ENCODE measurements around the gene DICER1. TPM values are rescaled to one million over a fixed set of nuclear protein-coding genes. Genes with fewer than 3 reads are reported as not detected.

DICER1 gene
- total RNA-seq, 1 experiment from 2014 or later, result 57.3 TPM

GRCh38 chr14:95111507-95112164 is 45.7 kb downstream of the DICER1 start:
- ChIA-PET POLR2A (interaction anchor here (0.6 kb wide), 1 partner anchor 22 kb away, joined by 9 read pairs; no protein-coding TSS in a partner anchor), CTCF (interaction anchor here (0.8 kb wide), 1 partner anchor 320 kb away, joined by 3 read pairs; no protein-coding TSS in a partner anchor)
- no peak for DNase-seq
- TF ChIP-seq CTCF (IDR thresholded peaks at IDR 0.05; ENCODE audit: insufficient read depth in 1 of 2, low read depth in 1 of 2, low read length in 1 of 2, severe bottlenecking in 1 of 2, unreplicated experiment in 1 of 2), result no peak
- BruUV-seq (replicated peaks), result no TSS peak
- Mint-ChIP-seq H3K27me3 (ENCODE audit: insufficient read depth, unreplicated experiment) (no peaks in the 10 kb centered on the region), H3K4me3 (ENCODE audit: unreplicated experiment) (no peak overlapping the region), H3K9me3 (ENCODE audit: unreplicated experiment) (no peaks in the 10 kb centered on the region), H3K27ac (ENCODE audit: unreplicated experiment) (no peak overlapping the region), H3K36me3 (ENCODE audit: insufficient read depth, unreplicated experiment) (peaks cover 50% of the 10 kb centered on the region), H3K4me1 (ENCODE audit: low read depth, unreplicated experiment) (no peaks in the 10 kb centered on the region)
- H3K4me3 ChIP-seq (ENCODE audit: low read depth, low read length), result no peak overlapping the region
- peaks cover 2% of the 10 kb centered on the region for H3K36me3 ChIP-seq (ENCODE audit: control insufficient read depth, insufficient read depth, low read length)
- no peaks in the 10 kb centered on the region for H3K9me3 ChIP-seq
- intact Hi-C loops (cut with micrococcal nuclease; ENCODE audit: unreplicated experiment), result no loop called here
- H3K27me3 ChIP-seq (replicated peaks; ENCODE audit: control insufficient read depth, insufficient read depth, low read length), result no peaks in the 10 kb centered on the region
- no peaks in the 10 kb centered on the region for H3K4me1 ChIP-seq

GRCh38 chr14:95110178-95110577 is 47.2 kb downstream of the DICER1 start:
- BruUV-seq (replicated peaks), result no TSS peak
- peaks cover 46% of the 10 kb centered on the region for H3K36me3 Mint-ChIP-seq (ENCODE audit: insufficient read depth, unreplicated experiment)
- Histone ChIP-seq H3K27me3 (replicated peaks; ENCODE audit: control insufficient read depth, insufficient read depth, low read length) (no peaks in the 10 kb centered on the region), H3K9me3 (no peaks in the 10 kb centered on the region), H3K36me3 (ENCODE audit: control insufficient read depth, insufficient read depth, low read length) (peaks cover 2% of the 10 kb centered on the region), H3K4me3 (ENCODE audit: low read depth, low read length) (no peak overlapping the region), H3K4me1 (no peaks in the 10 kb centered on the region)
- H3K4me3 Mint-ChIP-seq (ENCODE audit: unreplicated experiment), result no peak overlapping the region
- H3K27me3 Mint-ChIP-seq (ENCODE audit: insufficient read depth, unreplicated experiment), result no peaks in the 10 kb centered on the region
- no peak for TF ChIP-seq CTCF (IDR thresholded peaks at IDR 0.05; ENCODE audit: insufficient read depth in 1 of 2, low read depth in 1 of 2, low read length in 1 of 2, severe bottlenecking in 1 of 2, unreplicated experiment in 1 of 2)
- ChIA-PET CTCF (no interaction called here), POLR2A (no interaction called here)
- DNase-seq, result no peak
- no peaks in the 10 kb centered on the region for H3K9me3 Mint-ChIP-seq (ENCODE audit: unreplicated experiment)
- H3K4me1 Mint-ChIP-seq (ENCODE audit: low read depth, unreplicated experiment), result no peaks in the 10 kb centered on the region
- no peak overlapping the region for H3K27ac Mint-ChIP-seq (ENCODE audit: unreplicated experiment)
- intact Hi-C loops (cut with micrococcal nuclease; ENCODE audit: unreplicated experiment), result no loop called here

GRCh38 chr14:95107711-95108110 is 49.6 kb downstream of the DICER1 start:
- no peak overlapping the region for H3K4me3 Mint-ChIP-seq (ENCODE audit: unreplicated experiment)
- peaks cover 2% of the 10 kb centered on the region for H3K36me3 ChIP-seq (ENCODE audit: control insufficient read depth, insufficient read depth, low read length)
- DNase-seq, result no peak
- intact Hi-C loops (cut with micrococcal nuclease; ENCODE audit: unreplicated experiment), result no loop called here
- no peaks in the 10 kb centered on the region for H3K4me1 ChIP-seq
- ChIA-PET CTCF (no interaction called here), POLR2A (no interaction called here)
- no peaks in the 10 kb centered on the region for H3K4me1 Mint-ChIP-seq (ENCODE audit: low read depth, unreplicated experiment)
- no TSS peak for BruUV-seq (replicated peaks)
- TF ChIP-seq CTCF (IDR thresholded peaks at IDR 0.05; ENCODE audit: insufficient read depth in 1 of 2, low read depth in 1 of 2, low read length in 1 of 2, severe bottlenecking in 1 of 2, unreplicated experiment in 1 of 2), result no peak
- H3K27me3 Mint-ChIP-seq (ENCODE audit: insufficient read depth, unreplicated experiment), result no peaks in the 10 kb centered on the region
- H3K4me3 ChIP-seq (ENCODE audit: low read depth, low read length), result no peak overlapping the region
- H3K36me3 Mint-ChIP-seq (ENCODE audit: insufficient read depth, unreplicated experiment), result peaks cover 68% of the 10 kb centered on the region
- no peaks in the 10 kb centered on the region for H3K9me3 Mint-ChIP-seq (ENCODE audit: unreplicated experiment)
- no peaks in the 10 kb centered on the region for H3K27me3 ChIP-seq (replicated peaks; ENCODE audit: control insufficient read depth, insufficient read depth, low read length)
- no peak overlapping the region for H3K27ac Mint-ChIP-seq (ENCODE audit: unreplicated experiment)
- H3K9me3 ChIP-seq, result no peaks in the 10 kb centered on the region

Measured in Caco-2 (cell line).